ENCODE results near the gene TCF7L2. TPM values are rescaled to one million over a fixed set of nuclear protein-coding genes. Genes with fewer than 3 reads are reported as not detected.
A peak's percentile ranks its signal among the peaks of the same experiment; 100 is the strongest.

Gene TCF7L2
- polyA plus RNA-seq, 1 donor from 2014 or later = 1.7 TPM

DNA sequence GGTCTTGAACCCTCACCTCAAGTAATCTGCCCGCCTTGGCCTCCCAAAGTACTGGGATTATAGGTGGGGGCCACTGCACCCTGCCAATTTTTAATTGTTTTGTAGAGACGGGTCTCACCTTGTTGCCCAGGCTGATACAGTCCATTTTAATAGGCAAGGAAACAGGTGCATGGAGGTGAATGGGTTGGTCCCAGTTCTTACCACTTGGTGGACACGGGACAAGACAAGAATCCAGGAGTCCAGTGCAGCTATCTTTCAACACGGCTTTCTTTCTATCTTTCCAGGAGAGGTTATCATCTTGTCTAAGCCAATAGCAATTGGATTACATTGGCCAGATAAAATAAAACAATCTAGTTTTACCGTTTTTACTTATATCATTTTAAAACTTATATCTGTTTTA lies 23.8 kb downstream of the TCF7L2 start:
- no peak overlapping the region for H2AFZ ChIP-seq (ENCODE audit: low read depth, low read length)
- H3K79me2 ChIP-seq (replicated peaks; ENCODE audit: insufficient read depth, low read length) = peaks cover 29% of the 10 kb centered on the region
- H3F3A ChIP-seq (ENCODE audit: insufficient read depth, low read length, poor library complexity, severe bottlenecking) = no peaks in the 10 kb centered on the region
- no peak overlapping the region for H3K4me2 ChIP-seq (ENCODE audit: low read length)
- H3K27ac ChIP-seq (ENCODE audit: low read length) = no peak overlapping the region
- no peaks in the 10 kb centered on the region for H4K20me1 ChIP-seq (ENCODE audit: insufficient read depth)
- H3K4me3 ChIP-seq (ENCODE audit: low read length) = no peak overlapping the region
- no peak overlapping the region for H3K9ac ChIP-seq (ENCODE audit: low read length)
- H3K9me2 ChIP-seq (ENCODE audit: insufficient read depth, low read length) = no peaks in the 10 kb centered on the region
- no peaks in the 10 kb centered on the region for H3K36me3 ChIP-seq (ENCODE audit: insufficient read depth, low read length)
- H3K27me3 ChIP-seq (ENCODE audit: insufficient read depth, low read depth, low read length) = no peaks in the 10 kb centered on the region
- no peaks in the 10 kb centered on the region for H3K9me3 ChIP-seq (ENCODE audit: low read length)
- TF ChIP-seq EZH2 (IDR thresholded peaks at IDR 0.05; ENCODE audit: borderline replicate concordance, insufficient read depth, low read length, poor library complexity, severe bottlenecking) = no peak
- no peak for TF ChIP-seq POLR2AphosphoS5 (IDR thresholded peaks at IDR 0.05)
- no peak for TF ChIP-seq MXI1 (conservative IDR thresholded peaks at IDR 0.05; ENCODE audit: poor library complexity, severe bottlenecking)
- no peak for TF ChIP-seq TAF1 (IDR thresholded peaks at IDR 0.05; ENCODE audit: low read depth)
- TF ChIP-seq, protein P1, sequence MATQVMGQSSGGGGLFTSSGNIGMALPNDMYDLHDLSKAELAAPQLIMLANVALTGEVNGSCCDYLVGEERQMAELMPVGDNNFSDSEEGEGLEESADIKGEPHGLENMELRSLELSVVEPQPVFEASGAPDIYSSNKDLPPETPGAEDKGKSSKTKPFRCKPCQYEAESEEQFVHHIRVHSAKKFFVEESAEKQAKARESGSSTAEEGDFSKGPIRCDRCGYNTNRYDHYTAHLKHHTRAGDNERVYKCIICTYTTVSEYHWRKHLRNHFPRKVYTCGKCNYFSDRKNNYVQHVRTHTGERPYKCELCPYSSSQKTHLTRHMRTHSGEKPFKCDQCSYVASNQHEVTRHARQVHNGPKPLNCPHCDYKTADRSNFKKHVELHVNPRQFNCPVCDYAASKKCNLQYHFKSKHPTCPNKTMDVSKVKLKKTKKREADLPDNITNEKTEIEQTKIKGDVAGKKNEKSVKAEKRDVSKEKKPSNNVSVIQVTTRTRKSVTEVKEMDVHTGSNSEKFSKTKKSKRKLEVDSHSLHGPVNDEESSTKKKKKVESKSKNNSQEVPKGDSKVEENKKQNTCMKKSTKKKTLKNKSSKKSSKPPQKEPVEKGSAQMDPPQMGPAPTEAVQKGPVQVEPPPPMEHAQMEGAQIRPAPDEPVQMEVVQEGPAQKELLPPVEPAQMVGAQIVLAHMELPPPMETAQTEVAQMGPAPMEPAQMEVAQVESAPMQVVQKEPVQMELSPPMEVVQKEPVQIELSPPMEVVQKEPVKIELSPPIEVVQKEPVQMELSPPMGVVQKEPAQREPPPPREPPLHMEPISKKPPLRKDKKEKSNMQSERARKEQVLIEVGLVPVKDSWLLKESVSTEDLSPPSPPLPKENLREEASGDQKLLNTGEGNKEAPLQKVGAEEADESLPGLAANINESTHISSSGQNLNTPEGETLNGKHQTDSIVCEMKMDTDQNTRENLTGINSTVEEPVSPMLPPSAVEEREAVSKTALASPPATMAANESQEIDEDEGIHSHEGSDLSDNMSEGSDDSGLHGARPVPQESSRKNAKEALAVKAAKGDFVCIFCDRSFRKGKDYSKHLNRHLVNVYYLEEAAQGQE (IDR thresholded peaks at IDR 0.05; ENCODE audit: borderline replicate concordance) = no peak
- TF ChIP-seq, protein P2, sequence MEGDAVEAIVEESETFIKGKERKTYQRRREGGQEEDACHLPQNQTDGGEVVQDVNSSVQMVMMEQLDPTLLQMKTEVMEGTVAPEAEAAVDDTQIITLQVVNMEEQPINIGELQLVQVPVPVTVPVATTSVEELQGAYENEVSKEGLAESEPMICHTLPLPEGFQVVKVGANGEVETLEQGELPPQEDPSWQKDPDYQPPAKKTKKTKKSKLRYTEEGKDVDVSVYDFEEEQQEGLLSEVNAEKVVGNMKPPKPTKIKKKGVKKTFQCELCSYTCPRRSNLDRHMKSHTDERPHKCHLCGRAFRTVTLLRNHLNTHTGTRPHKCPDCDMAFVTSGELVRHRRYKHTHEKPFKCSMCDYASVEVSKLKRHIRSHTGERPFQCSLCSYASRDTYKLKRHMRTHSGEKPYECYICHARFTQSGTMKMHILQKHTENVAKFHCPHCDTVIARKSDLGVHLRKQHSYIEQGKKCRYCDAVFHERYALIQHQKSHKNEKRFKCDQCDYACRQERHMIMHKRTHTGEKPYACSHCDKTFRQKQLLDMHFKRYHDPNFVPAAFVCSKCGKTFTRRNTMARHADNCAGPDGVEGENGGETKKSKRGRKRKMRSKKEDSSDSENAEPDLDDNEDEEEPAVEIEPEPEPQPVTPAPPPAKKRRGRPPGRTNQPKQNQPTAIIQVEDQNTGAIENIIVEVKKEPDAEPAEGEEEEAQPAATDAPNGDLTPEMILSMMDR (IDR thresholded peaks at IDR 0.05; ENCODE audit: poor library complexity, severe bottlenecking) = no peak
- TF ChIP-seq SMC3 (conservative IDR thresholded peaks at IDR 0.05; ENCODE audit: poor library complexity) = no peak
- TF ChIP-seq RAD21 (conservative IDR thresholded peaks at IDR 0.05) = no peak
- TF ChIP-seq EP300 (conservative IDR thresholded peaks at IDR 0.05; ENCODE audit: poor library complexity, severe bottlenecking) = no peak

DNA sequence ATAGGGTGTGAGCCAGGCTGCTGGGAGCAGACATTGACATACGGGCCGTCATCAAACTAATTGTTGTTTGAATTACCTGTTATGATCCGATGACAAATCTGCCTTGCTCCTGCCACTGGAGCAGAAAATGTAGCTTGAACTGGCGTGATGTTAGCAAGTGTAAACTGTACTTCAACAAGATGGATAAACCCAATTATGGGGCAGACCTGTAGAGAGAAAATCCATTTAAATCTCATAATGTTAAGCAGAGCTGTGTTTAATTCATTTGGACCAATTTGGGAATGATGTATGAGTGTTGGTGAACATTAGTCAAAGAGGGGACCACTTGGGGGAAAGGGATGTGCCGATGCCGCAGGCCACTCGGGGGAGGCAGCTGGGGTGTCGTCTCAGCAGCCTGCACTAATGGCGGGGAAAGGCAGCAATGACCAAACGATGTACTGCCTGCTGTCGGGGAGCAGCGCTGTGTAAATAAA lies 27.4 kb downstream of the TCF7L2 start:
- Histone ChIP-seq H4K20me1 (ENCODE audit: insufficient read depth) (no peaks in the 10 kb centered on the region), H3K4me3 (ENCODE audit: low read length) (peak overlapping the region; percentile 38), H3K36me3 (ENCODE audit: insufficient read depth, low read length) (no peaks in the 10 kb centered on the region), H3K4me2 (ENCODE audit: low read length) (no peak overlapping the region), H3K27ac (ENCODE audit: low read length) (no peak overlapping the region), H2AFZ (ENCODE audit: low read depth, low read length) (no peak overlapping the region), H3F3A (ENCODE audit: insufficient read depth, low read length, poor library complexity, severe bottlenecking) (no peaks in the 10 kb centered on the region), H3K27me3 (ENCODE audit: insufficient read depth, low read depth, low read length) (no peaks in the 10 kb centered on the region), H3K9me3 (ENCODE audit: low read length) (no peaks in the 10 kb centered on the region), H3K9me2 (ENCODE audit: insufficient read depth, low read length) (no peaks in the 10 kb centered on the region), H3K9ac (ENCODE audit: low read length) (no peak overlapping the region), H3K79me2 (replicated peaks; ENCODE audit: insufficient read depth, low read length) (peaks cover 39% of the 10 kb centered on the region)
- no peak for TF ChIP-seq MXI1 (conservative IDR thresholded peaks at IDR 0.05; ENCODE audit: poor library complexity, severe bottlenecking)
- TF ChIP-seq SMC3 (conservative IDR thresholded peaks at IDR 0.05; ENCODE audit: poor library complexity) = no peak
- TF ChIP-seq EZH2 (IDR thresholded peaks at IDR 0.05; ENCODE audit: borderline replicate concordance, insufficient read depth, low read length, poor library complexity, severe bottlenecking) = no peak
- peak; percentile 85 for TF ChIP-seq POLR2AphosphoS5 (IDR thresholded peaks at IDR 0.05)
- TF ChIP-seq, protein P2 (IDR thresholded peaks at IDR 0.05; ENCODE audit: poor library complexity, severe bottlenecking) = no peak
- TF ChIP-seq RAD21 (conservative IDR thresholded peaks at IDR 0.05) = no peak
- peak; percentile 81 for TF ChIP-seq EP300 (conservative IDR thresholded peaks at IDR 0.05; ENCODE audit: poor library complexity, severe bottlenecking)
- TF ChIP-seq, protein P1 (IDR thresholded peaks at IDR 0.05; ENCODE audit: borderline replicate concordance) = no peak
- TF ChIP-seq TAF1 (IDR thresholded peaks at IDR 0.05; ENCODE audit: low read depth) = no peak
